ENCODE results near the gene XXYLT1. TPM values are rescaled to one million over a fixed set of nuclear protein-coding genes. Genes with fewer than 3 reads are reported as not detected.
A peak's percentile ranks its signal among the peaks of the same experiment; 100 is the strongest.

Gene XXYLT1
- polyA plus RNA-seq, 1 donor (not counting 4 experiments of a cell fraction or from before 2014, with no cell fraction given) = 11.1 TPM

- DNase-seq (ENCODE audit: low read depth, low spot score) (no peak), FAIRE-seq (peak; percentile 46)
- peaks cover 7% of the 10 kb centered on the region for H4K20me1 ChIP-seq (ENCODE audit: control insufficient read depth, extremely low read depth, insufficient read depth, low read length)
- no peak overlapping the region for H3K27ac ChIP-seq (ENCODE audit: control insufficient read depth, insufficient read depth, low read length)
- H3K9me3 ChIP-seq (ENCODE audit: control insufficient read depth, low read depth, low read length) = no peaks in the 10 kb centered on the region
- H3K79me2 ChIP-seq (ENCODE audit: control insufficient read depth, insufficient read depth, low read length) = peaks cover 11% of the 10 kb centered on the region
- H3K4me1 ChIP-seq (ENCODE audit: control insufficient read depth, extremely low read depth, insufficient read depth, low read length) = peaks cover 19% of the 10 kb centered on the region
- H3K27me3 ChIP-seq (ENCODE audit: control insufficient read depth, extremely low read depth, insufficient read depth, low read length) = no peaks in the 10 kb centered on the region
- H2AFZ ChIP-seq (ENCODE audit: control insufficient read depth, low read length) = no peak overlapping the region
- dilution Hi-C loops (cut with MboI; ENCODE audit: extremely low pct_ligation_motif_present, low sequenced_read_pairs) = no loop called here
- H3K9ac ChIP-seq (ENCODE audit: control insufficient read depth, extremely low read depth, insufficient read depth, low read length) = peak overlapping the region; percentile 9
- peaks cover 0 to 2% of the 10 kb centered on the region in 2 experiments for H3K36me3 ChIP-seq (ENCODE audit: control insufficient read depth in 2 of 2, extremely low read depth in 1 of 2, insufficient read depth in 2 of 2, low read length in 2 of 2)
- H3K4me3 ChIP-seq (ENCODE audit: control insufficient read depth in 2 of 3, extremely low read depth in 1 of 3, insufficient read depth in 2 of 3, low read depth in 1 of 3, low read length in 3 of 3) = peak overlapping the region in 1 of 3 experiments; percentile 15
- TF ChIP-seq EZH2 (IDR thresholded peaks at IDR 0.05; ENCODE audit: low read length) (no peak), CTCF (optimal IDR thresholded peaks at IDR 0.05 in 1 of 3, IDR thresholded peaks at IDR 0.05 in 1 of 3, conservative IDR thresholded peaks at IDR 0.05 in 1 of 3; ENCODE audit: extremely low read depth in 1 of 3, insufficient read depth in 2 of 3, low read length in 3 of 3) (no peak)
- peak overlapping the region; percentile 62 for H3K4me2 ChIP-seq (ENCODE audit: control insufficient read depth, extremely low read depth, insufficient read depth, low read depth, low read length)
- H3K9me1 ChIP-seq (ENCODE audit: control insufficient read depth, extremely low read depth, insufficient read depth, low read length) = peaks cover 3% of the 10 kb centered on the region
Observed at GRCh38 chr3:195263925-195264600, 6.9 kb downstream of the XXYLT1 start.

GRCh38 chr3:195263193-195263924 lies 7.6 kb downstream of the XXYLT1 start:
- H4K20me1 ChIP-seq (ENCODE audit: control insufficient read depth, extremely low read depth, insufficient read depth, low read length) = peaks cover 7% of the 10 kb centered on the region
- no peak for FAIRE-seq
- H3K9ac ChIP-seq (ENCODE audit: control insufficient read depth, extremely low read depth, insufficient read depth, low read length) = no peak overlapping the region
- no peak overlapping the region for H3K4me2 ChIP-seq (ENCODE audit: control insufficient read depth, extremely low read depth, insufficient read depth, low read depth, low read length)
- H3K9me3 ChIP-seq (ENCODE audit: control insufficient read depth, low read depth, low read length) = no peaks in the 10 kb centered on the region
- H3K4me1 ChIP-seq (ENCODE audit: control insufficient read depth, extremely low read depth, insufficient read depth, low read length) = peaks cover 19% of the 10 kb centered on the region
- dilution Hi-C loops (cut with MboI; ENCODE audit: extremely low pct_ligation_motif_present, low sequenced_read_pairs) = no loop called here
- no peak for TF ChIP-seq EZH2 (IDR thresholded peaks at IDR 0.05; ENCODE audit: low read length)
- peaks cover 5% of the 10 kb centered on the region for H3K79me2 ChIP-seq (ENCODE audit: control insufficient read depth, insufficient read depth, low read length)
- DNase-seq (ENCODE audit: low read depth, low spot score) = no peak
- no peak overlapping the region for H3K27ac ChIP-seq (ENCODE audit: control insufficient read depth, insufficient read depth, low read length)
- H3K36me3 ChIP-seq (ENCODE audit: control insufficient read depth in 2 of 2, extremely low read depth in 1 of 2, insufficient read depth in 2 of 2, low read length in 2 of 2) = peaks cover 0 to 2% of the 10 kb centered on the region in 2 experiments
- H2AFZ ChIP-seq (ENCODE audit: control insufficient read depth, low read length) = no peak overlapping the region
- H3K4me3 ChIP-seq (ENCODE audit: control insufficient read depth in 2 of 3, extremely low read depth in 1 of 3, insufficient read depth in 2 of 3, low read depth in 1 of 3, low read length in 3 of 3) = no peak overlapping the region
- H3K9me1 ChIP-seq (ENCODE audit: control insufficient read depth, extremely low read depth, insufficient read depth, low read length) = peaks cover 3% of the 10 kb centered on the region
- H3K27me3 ChIP-seq (ENCODE audit: control insufficient read depth, extremely low read depth, insufficient read depth, low read length) = no peaks in the 10 kb centered on the region
